ENCODE measurements around the gene MAN1B1.

MAN1B1 gene

DNA sequence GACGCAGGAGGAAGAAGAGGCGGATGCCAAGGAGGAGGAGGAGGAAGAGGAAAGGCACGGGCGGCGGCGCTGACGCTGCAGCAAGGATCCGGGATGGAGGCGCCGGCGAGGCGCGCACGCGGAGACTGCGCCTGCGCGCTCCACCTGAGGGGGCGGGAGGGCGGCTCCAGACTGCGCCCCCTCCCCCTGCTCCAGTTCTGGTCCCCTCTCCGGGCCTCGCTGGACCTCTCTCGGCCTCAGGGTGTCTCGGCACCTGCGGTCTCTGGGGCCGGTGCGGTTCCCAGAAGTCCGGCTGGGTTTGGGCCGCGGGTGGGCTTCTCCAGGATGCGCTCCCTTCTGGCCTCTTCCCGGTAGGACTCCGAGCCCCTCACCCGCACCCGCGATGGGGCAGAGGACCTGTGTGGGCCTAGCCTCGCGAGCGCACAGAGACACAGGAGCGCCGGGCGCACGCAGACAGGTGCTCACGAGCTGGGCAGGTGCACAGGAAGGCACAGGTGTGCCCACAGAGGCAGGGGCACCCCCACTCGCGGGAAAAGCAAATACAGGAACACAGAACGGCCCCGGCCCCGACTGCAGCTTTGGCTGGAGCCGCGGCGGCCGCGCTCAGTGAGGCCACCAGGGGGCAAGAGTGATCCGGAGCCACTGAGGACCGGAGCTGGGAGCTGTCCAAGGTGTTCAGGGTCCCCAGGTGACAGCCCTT, 40.5 kb upstream of the MAN1B1 start, which contains the start of gene NPDC1:
NPDC1 (minus strand) TSS at position 90 of the 700 bp plus-strand sequence. CDS start 188 bp downstream, outside the sequence.
- peak within 1 kb of the TSS; percentile 52 for H3K4me3 ChIP-seq (ENCODE audit: low read depth, low read length)
- in situ Hi-C loops (cut with HindIII; ENCODE audit: low sequenced_read_pairs) = loop anchor here (25.0 kb wide), 1 partner anchor 259 kb away; the partner anchor contains the start of genes CCDC183 and TMEM141
- DNase-seq (ENCODE audit: low read depth) = peak; percentile 22
- TF ChIP-seq, protein P1, sequence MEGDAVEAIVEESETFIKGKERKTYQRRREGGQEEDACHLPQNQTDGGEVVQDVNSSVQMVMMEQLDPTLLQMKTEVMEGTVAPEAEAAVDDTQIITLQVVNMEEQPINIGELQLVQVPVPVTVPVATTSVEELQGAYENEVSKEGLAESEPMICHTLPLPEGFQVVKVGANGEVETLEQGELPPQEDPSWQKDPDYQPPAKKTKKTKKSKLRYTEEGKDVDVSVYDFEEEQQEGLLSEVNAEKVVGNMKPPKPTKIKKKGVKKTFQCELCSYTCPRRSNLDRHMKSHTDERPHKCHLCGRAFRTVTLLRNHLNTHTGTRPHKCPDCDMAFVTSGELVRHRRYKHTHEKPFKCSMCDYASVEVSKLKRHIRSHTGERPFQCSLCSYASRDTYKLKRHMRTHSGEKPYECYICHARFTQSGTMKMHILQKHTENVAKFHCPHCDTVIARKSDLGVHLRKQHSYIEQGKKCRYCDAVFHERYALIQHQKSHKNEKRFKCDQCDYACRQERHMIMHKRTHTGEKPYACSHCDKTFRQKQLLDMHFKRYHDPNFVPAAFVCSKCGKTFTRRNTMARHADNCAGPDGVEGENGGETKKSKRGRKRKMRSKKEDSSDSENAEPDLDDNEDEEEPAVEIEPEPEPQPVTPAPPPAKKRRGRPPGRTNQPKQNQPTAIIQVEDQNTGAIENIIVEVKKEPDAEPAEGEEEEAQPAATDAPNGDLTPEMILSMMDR (IDR thresholded peaks at IDR 0.05; ENCODE audit: low read depth, low read length, missing control alignments) = peak; percentile 80

DNA sequence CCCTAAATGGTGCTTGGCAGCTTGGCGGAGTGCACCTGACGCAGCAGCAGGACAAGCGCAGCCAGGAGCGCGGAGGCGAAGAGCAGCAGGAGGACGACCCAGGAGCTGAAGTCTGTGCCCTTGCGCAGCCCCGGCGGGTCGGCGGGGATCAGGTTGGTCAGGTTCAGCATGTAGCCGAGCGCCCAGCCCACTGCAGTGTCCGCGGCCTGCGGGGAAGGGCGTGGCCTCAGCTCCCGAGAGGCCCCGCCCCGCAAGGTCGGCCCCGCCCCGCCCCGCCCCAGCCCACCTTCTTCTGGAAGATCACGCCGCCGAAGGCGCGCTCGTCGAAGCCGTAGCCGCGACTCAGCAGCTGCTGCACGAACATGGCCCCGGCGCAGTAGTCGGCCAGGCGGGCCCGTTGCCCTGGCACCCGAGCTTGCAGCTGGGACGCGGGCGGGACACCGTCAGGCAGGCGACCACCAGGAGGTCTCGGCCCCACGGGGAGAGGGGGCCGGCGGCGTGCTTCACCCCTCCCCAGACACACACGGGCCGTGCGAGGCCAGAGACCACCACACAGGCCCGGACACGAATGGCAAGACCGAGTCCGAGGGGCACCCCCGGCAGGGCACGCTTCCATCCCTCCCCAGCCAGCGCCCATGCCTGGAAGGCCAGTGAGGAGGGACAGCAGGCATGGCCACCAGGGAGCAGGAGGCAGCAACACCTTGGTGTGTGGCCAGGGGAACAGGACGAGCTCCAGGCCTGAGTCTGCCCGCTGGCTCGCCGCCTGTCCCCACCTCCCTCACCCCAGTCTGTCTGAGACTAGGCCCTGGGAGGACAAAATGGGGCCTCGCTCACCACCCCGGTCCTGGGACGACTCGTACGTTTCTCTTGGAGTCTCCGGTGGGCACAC, 37.9 kb upstream of the MAN1B1 start:
- TF ChIP-seq, protein P1 (IDR thresholded peaks at IDR 0.05; ENCODE audit: low read depth, low read length, missing control alignments) = no peak
- in situ Hi-C loops (cut with HindIII; ENCODE audit: low sequenced_read_pairs) = loop anchor here (25.0 kb wide), 1 partner anchor 262 kb away; the partner anchor contains the start of genes CCDC183 and TMEM141
- H3K4me3 ChIP-seq (ENCODE audit: low read depth, low read length) = no peak overlapping the region
- DNase-seq (ENCODE audit: low read depth) = no peak

DNA sequence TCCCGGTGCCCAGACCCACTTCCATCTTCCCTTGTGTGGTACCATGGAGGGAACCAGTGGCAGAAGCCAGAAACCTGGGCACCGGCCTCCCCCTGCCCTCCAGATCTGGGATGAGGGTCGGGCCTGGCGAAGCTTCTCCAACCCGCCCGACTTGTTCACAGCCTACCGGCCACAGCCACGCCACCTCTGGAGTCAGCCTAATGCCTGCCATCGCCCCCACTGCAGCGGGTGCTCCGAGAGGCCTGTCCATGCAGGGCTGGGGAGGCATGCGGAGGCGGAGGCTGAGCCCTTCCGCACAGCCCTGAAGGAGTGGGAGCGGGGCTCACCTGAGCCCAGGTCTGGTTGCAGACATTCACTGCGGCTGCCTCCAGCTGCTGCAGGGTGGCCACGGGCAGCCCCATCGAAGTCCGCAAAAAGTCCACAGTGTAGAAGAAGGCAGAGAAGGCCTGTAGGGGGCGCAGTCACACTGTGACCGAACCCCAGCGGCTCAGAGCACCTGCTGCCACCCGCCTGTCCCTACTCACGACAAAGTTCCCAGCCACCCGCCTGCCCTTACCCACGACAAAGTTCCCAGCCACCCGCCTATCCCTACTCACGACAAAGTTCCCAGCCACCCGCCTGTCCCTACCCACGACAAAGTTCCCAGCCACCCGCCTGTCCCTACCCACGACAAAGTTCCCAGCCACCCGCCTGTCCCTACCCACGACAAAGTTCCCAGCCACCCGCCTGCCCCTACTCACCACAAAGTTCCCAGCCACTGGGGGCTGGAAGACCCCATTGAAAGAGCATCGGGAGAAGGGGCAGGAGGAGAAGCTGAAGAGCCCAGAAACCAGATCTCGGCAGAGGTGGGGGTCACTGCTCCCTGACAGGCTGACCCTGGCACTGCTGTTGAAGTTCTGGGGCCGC, 37.0 kb upstream of the MAN1B1 start:
- no peak overlapping the region for H3K4me3 ChIP-seq (ENCODE audit: low read depth, low read length)
- no peak for DNase-seq (ENCODE audit: low read depth)
- in situ Hi-C loops (cut with HindIII; ENCODE audit: low sequenced_read_pairs) = loop anchor here (25.0 kb wide), 1 partner anchor 262 kb away; the partner anchor contains the start of genes CCDC183 and TMEM141
- TF ChIP-seq, protein P1 (IDR thresholded peaks at IDR 0.05; ENCODE audit: low read depth, low read length, missing control alignments) = peak; percentile 47

DNA sequence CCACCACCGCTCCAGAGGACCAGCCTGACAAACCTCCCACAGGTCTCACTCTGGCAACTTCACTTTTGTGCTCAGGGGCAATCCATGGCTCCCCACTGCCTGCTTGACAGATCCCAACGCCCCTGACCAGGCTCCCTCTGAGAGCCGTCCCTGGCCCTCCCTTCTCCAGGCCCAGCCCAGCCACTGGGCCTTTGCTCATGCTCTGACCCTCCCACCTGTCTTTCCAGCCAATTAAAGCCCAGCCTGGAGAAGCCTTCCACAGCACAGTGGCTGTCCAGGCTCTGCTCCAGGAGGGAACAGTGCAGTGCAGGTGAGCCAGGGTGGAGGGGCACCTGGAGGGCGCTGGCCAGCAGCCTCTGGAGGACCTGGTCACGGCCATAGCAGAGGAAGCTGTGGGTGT, 36.2 kb upstream of the MAN1B1 start:
- no peak overlapping the region for H3K4me3 ChIP-seq (ENCODE audit: low read depth, low read length)
- in situ Hi-C loops (cut with HindIII; ENCODE audit: low sequenced_read_pairs) = no loop called here
- DNase-seq (ENCODE audit: low read depth) = no peak
- TF ChIP-seq, protein P1 (IDR thresholded peaks at IDR 0.05; ENCODE audit: low read depth, low read length, missing control alignments) = no peak

DNA sequence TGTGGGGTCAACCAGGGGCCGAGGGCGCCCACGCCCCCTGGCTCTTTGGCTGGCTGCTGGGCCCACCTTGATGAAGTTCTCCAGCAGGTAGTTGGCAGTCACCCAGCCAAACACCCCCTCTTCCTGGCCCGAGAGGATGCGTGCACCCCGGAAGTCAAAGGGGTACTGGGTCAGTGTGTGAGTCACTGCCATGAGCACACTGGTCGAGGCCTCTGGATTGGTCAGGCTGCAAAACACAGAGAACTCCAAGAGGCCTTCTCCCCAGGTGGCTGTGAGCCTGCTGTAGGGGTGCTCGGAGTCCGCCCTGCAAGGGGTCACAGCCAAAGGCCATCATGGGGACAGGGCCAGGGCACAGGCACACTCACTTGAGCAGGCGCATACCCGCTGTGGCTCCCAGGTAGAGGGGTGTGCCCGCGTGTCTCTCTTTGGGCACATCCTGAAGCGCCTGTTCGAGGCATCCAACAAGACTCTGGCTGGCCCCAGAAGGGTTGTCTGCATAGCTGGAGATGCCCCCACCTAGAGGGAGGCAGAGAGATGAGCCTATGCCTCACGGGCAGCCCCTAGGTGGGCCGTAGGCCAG, 35.5 kb upstream of the MAN1B1 start:
- DNase-seq (ENCODE audit: low read depth) = no peak
- in situ Hi-C loops (cut with HindIII; ENCODE audit: low sequenced_read_pairs) = no loop called here
- TF ChIP-seq, protein P1 (IDR thresholded peaks at IDR 0.05; ENCODE audit: low read depth, low read length, missing control alignments) = no peak
- no peak overlapping the region for H3K4me3 ChIP-seq (ENCODE audit: low read depth, low read length)
